NCI-H82 treated with DMSO at 0.1 percent for 48 hours (cell line): Measurements from ENCODE around the gene EPDR1.

ENCODE experiments used
- DNase-seq: peaks from one replicate; lab custom pipeline; 2025; ENCODE audit not compliant: unreplicated experiment; lab: John Stamatoyannopoulos, UW

Gene EPDR1

GRCh38 chr7:37920305-37920848 lies at the start of gene EPDR1:
EPDR1 (plus strand) TSS chr7:37920640; CDS start chr7:37920940, 300 bp downstream.
- no peak for DNase-seq

GRCh38 chr7:37882086-37882485 lies 38.4 kb upstream of the EPDR1 start:
- no peak for DNase-seq

GRCh38 chr7:37893359-37893758 lies 27.1 kb upstream of the EPDR1 start:
- DNase-seq: no peak

GRCh38 chr7:37894671-37895070 lies 25.8 kb upstream of the EPDR1 start:
- no peak for DNase-seq

DNA sequence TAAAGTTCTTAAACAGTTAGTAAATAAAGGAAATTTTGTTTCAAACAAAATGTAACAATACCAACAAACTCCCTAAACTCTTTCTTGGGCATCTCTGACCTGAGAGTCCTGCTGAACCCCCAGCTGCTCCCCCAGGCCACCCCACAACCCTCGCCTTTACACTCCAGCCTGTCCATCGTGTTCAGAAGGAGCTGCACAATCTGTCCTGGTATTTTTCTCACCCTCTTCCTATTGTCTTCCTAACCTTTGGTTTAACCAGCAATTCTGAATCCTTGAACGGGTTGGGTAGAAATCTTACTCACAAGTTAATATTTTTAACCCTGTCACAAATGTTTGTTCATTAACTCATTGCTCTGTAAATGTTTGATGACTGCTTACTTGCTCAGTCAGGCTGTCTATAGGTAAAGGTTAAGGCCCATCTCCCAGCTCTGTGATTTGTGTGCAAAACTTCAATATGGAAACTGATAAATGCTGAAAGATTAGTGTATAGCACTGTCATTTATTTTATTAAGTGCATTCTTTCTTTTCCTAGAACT lies 20.7 kb upstream of the EPDR1 start:
- no peak for DNase-seq

- peak; percentile 54 for DNase-seq
These were observed 19.1 kb upstream of the EPDR1 start for GRCh38 chr7:37901236-37901827.

DNA sequence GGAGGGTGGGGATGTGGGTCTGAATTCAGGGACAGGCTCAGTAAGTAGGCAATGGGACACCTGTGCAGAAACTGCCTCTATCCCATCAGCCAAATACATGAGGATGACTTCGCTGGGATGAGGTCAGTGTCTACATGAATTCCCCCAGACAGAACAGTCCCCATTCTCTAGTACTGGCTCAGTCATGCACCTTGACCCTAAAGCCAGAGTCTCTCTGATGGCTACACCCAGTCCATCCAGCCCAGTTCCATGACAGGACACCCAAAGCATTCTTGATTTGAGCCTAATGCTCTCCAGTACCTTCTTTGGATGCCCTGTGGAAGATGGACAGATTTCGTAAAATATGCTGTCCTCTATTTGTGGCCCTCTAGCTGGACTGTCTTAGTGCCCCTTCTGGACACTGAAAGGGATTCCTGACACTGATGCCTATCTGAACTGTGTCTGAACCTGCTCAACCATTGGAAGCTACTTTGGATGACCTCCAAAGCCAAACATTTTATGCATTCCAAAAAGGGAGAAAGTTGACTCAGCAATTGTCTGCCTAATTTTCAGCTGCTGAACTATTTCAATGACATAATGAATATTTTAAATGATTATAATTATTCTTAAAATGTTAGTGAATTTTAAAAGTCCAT lies 18.4 kb upstream of the EPDR1 start:
- DNase-seq: no peak

DNA sequence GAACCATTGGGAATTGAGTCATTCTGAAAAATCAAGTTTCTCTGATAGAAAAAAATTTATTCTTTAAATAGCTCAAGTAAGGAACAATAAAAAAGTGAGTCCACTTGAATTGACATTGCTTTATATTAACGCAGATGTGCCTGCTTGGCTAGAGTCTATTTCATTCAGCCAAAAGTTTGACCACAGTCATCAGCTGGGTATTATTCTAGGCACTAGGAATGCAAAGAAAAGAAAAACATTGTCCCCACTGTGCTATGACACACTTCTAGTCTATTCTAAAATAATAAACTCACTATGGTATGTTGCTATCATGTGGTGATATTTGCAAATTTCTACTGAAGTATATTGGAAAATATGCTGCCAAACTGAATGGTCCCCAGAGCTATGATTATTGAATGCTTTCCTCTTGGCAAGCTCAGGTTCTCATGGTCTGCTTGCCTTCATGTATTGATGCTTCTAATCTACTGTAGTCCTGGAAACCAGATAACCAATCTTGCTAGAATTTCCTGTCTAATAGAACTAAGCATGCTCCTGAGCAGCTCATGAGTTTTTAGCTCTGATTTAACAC lies 12.1 kb upstream of the EPDR1 start:
- no peak for DNase-seq

DNA sequence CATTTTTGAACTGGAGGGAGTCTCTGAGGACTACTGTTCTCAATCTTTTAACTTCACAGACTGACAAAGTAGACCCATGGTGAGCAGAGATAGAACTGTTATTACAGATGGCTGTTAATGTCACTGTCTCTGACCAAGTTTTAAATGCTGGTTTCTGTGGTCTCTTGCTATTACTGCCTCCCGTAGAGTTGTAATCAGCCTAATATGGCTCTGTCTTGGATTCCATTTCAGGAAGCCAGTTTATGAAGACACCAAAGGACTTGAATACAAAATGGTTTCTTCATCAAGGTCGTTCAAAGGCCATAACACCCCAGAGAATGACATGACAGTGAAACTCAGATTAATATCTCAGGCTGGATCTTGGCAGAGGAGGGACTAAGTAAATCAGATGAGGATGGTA lies 7.7 kb upstream of the EPDR1 start:
- DNase-seq: no peak

GRCh38 chr7:37915438-37915837 lies 5.0 kb upstream of the EPDR1 start:
- DNase-seq: no peak

DNA sequence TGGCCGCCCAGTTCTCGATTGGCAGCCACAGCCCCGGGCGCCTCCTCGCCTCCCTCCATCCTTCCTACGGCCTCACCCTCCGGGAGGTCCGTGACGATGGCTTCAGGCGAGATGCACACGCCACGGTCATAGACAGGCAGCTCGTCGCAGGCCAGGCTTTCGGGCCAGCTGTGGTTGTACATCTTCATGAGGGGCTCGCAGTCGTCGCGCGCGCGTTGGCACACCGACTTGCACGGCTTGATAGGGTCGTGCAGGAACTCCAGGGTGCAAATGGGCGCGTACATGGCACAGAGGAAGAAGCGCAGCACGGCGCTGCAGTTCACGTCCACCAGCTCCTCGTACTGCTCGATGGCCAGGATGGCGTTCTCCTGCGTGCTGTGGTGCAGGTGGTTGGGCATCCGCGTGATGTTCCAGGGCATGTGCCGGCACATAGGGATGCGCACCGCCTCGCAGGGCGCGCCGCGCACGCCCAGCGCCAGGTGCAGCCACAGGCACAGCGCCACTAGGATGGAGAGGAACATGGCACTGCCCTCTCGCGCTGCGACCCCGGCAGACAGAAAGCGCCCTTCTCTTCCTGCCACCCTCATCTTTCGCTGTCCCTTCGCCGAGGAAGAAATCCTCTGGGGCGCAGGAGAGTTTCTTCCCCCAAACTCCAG lies 4.3 kb upstream of the EPDR1 start:
- no peak for DNase-seq

DNA sequence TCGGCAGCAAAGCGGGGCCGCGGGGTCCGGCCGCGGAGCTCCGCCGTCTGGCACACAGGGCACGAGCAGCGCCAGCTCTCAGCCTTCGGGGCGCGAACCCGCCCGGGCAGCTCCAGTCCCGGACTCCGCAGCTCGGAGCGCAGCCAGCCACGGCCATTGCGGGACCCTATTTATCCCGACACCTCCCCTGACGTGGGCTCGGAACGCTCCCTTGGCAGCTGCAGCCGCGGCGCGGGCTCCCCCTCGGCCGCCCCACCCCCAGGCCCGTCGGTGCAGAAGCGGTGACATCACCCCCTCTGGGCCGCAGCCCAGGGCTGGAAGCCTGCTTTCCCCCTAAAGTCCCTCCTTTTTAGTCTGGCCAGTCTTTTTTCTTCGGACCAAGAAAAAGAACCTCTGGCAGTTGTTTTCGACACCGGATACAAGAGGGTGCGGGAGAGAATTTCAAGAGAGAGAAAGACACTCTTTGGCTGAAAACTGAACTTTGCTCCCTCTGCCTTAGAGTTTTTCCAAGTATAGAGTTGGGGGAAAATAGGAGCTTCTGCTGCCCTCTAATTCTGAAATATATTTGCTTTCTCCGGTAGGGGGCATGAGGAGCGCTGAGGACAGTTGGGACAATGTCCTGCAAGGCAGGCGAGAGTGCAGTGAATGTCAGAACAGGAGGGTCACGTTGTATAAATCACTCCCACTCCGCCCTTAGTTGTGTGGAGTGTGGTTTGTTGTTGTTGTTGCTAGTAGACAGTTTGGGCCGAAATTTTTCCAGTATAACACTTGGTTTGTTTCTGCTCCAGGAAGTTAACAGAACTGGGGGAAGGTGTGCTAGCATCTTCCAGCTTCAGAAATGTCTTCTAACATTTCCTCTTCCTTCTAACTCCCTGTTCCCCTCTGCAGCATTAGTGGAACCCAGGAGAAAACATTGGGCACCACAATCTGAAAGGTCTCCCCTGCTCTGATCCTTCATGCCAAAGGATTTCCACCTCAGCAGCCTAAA lies 3.5 kb upstream of the EPDR1 start, which contains the start of gene SFRP4:
Gene SFRP4 (minus strand): TSS at position 145 of the 988 bp plus-strand sequence. CDS start 280 bp downstream, outside the sequence.
- DNase-seq: peak; percentile 29

GRCh38 chr7:37918526-37918925 lies 1.9 kb upstream of the EPDR1 start:
- no peak for DNase-seq

DNA sequence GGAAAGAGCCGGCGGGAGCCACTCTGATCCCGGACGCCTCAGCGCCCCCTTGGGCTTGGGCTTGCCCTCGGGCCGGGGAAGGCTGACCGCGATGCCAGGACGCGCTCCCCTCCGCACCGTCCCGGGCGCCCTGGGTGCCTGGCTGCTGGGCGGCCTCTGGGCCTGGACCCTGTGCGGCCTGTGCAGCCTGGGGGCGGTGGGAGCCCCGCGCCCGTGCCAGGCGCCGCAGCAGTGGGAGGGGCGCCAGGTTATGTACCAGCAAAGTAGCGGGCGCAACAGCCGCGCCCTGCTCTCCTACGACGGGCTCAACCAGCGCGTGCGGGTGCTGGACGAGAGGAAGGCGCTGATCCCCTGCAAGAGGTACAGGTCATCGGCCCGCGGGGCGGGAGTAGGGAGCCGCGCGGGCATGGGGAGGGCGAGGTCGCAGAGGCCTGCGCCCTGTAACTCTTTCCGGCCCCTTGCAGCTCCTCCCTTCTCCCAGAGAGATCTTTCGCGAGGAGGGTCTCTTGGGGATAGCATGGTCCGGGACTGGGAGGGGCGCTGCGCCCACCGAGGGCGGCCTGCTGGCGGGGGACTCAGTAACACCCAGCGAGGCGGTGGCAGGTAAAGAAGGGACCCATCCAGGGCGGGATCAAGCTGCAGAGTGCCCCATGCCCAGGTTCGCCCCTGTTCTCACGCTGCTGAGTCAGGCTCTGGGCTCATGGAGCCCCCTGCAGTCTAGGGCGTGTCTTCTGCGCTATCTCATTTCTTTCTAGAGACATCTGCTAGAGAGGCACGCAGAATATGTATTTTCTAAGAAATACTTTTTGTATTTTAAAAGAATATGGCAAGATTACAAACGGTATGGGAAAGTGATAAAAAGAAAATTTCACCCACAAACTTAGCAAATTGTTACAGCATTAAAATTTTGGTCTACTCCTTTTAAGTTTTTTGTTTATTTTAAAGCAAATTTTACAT lies 687 bp downstream of the EPDR1 start:
- DNase-seq: no peak

DNA sequence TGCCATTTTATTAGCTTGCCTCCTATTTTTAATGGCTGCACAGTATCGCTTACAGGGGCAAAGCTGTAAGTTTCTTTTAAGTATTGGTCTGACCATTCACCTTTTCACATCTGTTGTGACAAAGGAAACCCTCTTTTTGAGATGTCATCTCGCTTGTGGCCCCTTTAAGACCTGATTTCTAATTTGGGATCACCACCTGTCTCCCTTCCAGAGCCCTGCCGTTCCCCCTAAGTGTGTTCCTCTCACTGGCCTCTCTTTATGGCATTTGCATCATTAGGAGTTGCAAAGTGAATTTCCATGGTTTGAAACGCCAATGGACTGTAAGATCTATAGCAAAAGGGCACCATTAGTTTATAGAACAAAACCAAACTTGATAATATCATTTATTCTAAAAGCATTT lies 1.4 kb downstream of the EPDR1 start:
- no peak for DNase-seq

DNA sequence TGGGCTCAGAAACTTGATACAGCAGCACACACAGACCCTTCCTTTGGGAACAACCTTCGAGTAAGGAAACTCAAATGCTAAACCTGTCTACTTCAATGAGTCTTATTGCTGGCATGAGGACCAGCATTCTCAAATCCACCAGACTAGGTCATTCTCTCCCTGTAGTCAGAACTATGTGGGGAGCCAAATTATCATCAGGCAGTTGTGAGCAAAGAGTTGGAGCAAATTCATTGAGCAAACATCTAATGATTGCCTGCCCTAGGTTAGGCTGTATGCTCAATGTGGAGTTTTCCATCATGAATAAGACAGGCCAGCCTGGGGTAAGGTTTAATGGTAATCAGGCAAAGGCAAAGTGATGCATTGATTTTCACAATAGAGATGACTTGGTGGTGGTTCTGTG lies 3.6 kb downstream of the EPDR1 start:
- no peak for DNase-seq

- DNase-seq: no peak
These were observed 4.1 kb downstream of the EPDR1 start for GRCh38 chr7:37924491-37925041.

DNA sequence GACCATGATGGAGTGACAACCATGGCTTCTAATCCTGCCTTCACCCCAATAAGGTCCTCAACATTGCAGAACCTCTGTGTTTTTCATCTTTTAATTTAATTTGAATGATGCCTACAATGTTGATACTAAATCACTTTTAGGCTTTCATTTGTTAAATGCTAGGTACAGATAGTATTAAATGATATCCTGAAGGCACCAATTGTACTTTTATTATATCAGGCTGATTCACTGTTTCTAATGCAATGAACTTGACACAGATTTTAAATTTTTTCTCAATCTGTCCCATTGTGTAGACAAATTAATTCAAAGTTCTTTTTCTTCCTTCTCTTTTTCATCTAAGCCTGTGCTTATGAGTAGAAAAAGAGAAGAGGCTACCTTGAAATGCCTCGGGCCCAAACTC lies 5.2 kb downstream of the EPDR1 start:
- DNase-seq: no peak
